DND-41 (cell line): Measurements from ENCODE around the gene SPATA31D3.

Experiments used
- EZH2 ChIP-seq: IDR thresholded peaks from 3 replicates; pipeline ENCODE4 v1.6.1; 2012; ENCODE audit warnings: borderline replicate concordance, low read depth, mild to moderate bottlenecking, moderate library complexity, low read length, inconsistent platforms; ENCODE audit not compliant: severe bottlenecking
- TF ChIP-seq, protein P1 (sequence below): IDR thresholded peaks from 2 replicates; pipeline ENCODE4 v1.5.1; 2012; ENCODE audit warnings: borderline replicate concordance, low read length, moderate library complexity, mild to moderate bottlenecking; ENCODE audit not compliant: poor library complexity, severe bottlenecking; ENCODE audit errors: extremely low read depth

GRCh38 chr9:81969971-81970370 lies 26.7 kb downstream of the SPATA31D3 start:
- TF ChIP-seq, protein P1, sequence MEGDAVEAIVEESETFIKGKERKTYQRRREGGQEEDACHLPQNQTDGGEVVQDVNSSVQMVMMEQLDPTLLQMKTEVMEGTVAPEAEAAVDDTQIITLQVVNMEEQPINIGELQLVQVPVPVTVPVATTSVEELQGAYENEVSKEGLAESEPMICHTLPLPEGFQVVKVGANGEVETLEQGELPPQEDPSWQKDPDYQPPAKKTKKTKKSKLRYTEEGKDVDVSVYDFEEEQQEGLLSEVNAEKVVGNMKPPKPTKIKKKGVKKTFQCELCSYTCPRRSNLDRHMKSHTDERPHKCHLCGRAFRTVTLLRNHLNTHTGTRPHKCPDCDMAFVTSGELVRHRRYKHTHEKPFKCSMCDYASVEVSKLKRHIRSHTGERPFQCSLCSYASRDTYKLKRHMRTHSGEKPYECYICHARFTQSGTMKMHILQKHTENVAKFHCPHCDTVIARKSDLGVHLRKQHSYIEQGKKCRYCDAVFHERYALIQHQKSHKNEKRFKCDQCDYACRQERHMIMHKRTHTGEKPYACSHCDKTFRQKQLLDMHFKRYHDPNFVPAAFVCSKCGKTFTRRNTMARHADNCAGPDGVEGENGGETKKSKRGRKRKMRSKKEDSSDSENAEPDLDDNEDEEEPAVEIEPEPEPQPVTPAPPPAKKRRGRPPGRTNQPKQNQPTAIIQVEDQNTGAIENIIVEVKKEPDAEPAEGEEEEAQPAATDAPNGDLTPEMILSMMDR = no peak
- TF ChIP-seq EZH2 = no peak
